ENCODE measurements around the gene UBE2J2.
A peak's percentile ranks its signal among the peaks of the same experiment; 100 is the strongest.

UBE2J2 gene

GRCh38 chr1:1280782-1281481 lies 7.3 kb upstream of the UBE2J2 start:
- no peak for DNase-seq

GRCh38 chr1:1279028-1279427 lies 5.4 kb upstream of the UBE2J2 start:
- DNase-seq, result no peak

GRCh38 chr1:1278620-1279019 lies 5.0 kb upstream of the UBE2J2 start:
- DNase-seq, result no peak

GRCh38 chr1:1275836-1276235 lies 2.2 kb upstream of the UBE2J2 start:
- no peak for DNase-seq

GRCh38 chr1:1274931-1275431 lies 1.3 kb upstream of the UBE2J2 start:
- no peak for DNase-seq

- DNase-seq, result no peak
These were observed 761 bp upstream of the UBE2J2 start for GRCh38 chr1:1274299-1274930.

GRCh38 chr1:1273209-1273511 lies 494 bp downstream of the UBE2J2 start:
- peak; percentile 13 for DNase-seq

- no peak for DNase-seq
These were observed 1.1 kb downstream of the UBE2J2 start for GRCh38 chr1:1272341-1273208.

- no peak for DNase-seq
These were observed 2.8 kb downstream of the UBE2J2 start for GRCh38 chr1:1270813-1271212.

- DNase-seq, result no peak
These were observed 5.4 kb downstream of the UBE2J2 start for GRCh38 chr1:1268284-1268682.

- DNase-seq, result no peak
These were observed 6.0 kb downstream of the UBE2J2 start for GRCh38 chr1:1267488-1268283.

GRCh38 chr1:1264868-1265272 lies 8.8 kb downstream of the UBE2J2 start:
- DNase-seq, result no peak

GRCh38 chr1:1264026-1264425 lies 9.6 kb downstream of the UBE2J2 start:
- no peak for DNase-seq

- DNase-seq, result no peak
These were observed 10.9 kb downstream of the UBE2J2 start for GRCh38 chr1:1262758-1263157.

GRCh38 chr1:1262071-1262470 lies 11.6 kb downstream of the UBE2J2 start:
- DNase-seq, result no peak

- DNase-seq, result no peak
These were observed 12.7 kb downstream of the UBE2J2 start for GRCh38 chr1:1260843-1261560.

- no peak for DNase-seq
These were observed 13.6 kb downstream of the UBE2J2 start for GRCh38 chr1:1259951-1260600.

- DNase-seq, result no peak
These were observed 14.1 kb downstream of the UBE2J2 start for GRCh38 chr1:1259540-1259939.

- DNase-seq, result no peak
These were observed 14.6 kb downstream of the UBE2J2 start for GRCh38 chr1:1259119-1259488.

GRCh38 chr1:1256956-1257871 lies 16.4 kb downstream of the UBE2J2 start:
- no peak for DNase-seq

- no peak for DNase-seq
These were observed 18.0 kb downstream of the UBE2J2 start for GRCh38 chr1:1255611-1256010.
